GM19035 (cell line): ENCODE data around the gene BCAS3.

Source experiments
- ATAC-seq: cut with Tn5 transposase; IDR thresholded peaks from one replicate; pipeline ENCODE4 v1.9.1; 2021; ENCODE audit not compliant: unreplicated experiment

BCAS3 gene

GRCh38 chr17:61212655-61213054 is 535.0 kb downstream of the BCAS3 start:
- no peak for ATAC-seq

- no peak for ATAC-seq
Measured at GRCh38 chr17:61214753-61215152, 537.1 kb downstream of the BCAS3 start.

- no peak for ATAC-seq
Measured at GRCh38 chr17:61216066-61216465, 538.4 kb downstream of the BCAS3 start.

- no peak for ATAC-seq
Measured at GRCh38 chr17:61217878-61218437, 540.3 kb downstream of the BCAS3 start.

GRCh38 chr17:61218438-61218837 is 540.8 kb downstream of the BCAS3 start:
- ATAC-seq, result no peak

- no peak for ATAC-seq
Measured at GRCh38 chr17:61219460-61219859, 541.8 kb downstream of the BCAS3 start.

- no peak for ATAC-seq
Measured at GRCh38 chr17:61221181-61221580, 543.5 kb downstream of the BCAS3 start.

GRCh38 chr17:61221597-61222471 is 544.2 kb downstream of the BCAS3 start:
- ATAC-seq, result no peak

- no peak for ATAC-seq
Measured at GRCh38 chr17:61223725-61224124, 546.1 kb downstream of the BCAS3 start.

- ATAC-seq, result no peak
Measured at GRCh38 chr17:61225178-61225882, 547.7 kb downstream of the BCAS3 start.

GRCh38 chr17:61227866-61228265 is 550.2 kb downstream of the BCAS3 start:
- ATAC-seq, result no peak

GRCh38 chr17:61230461-61230860 is 552.8 kb downstream of the BCAS3 start:
- no peak for ATAC-seq

GRCh38 chr17:61230972-61231820 is 553.5 kb downstream of the BCAS3 start:
- ATAC-seq, result no peak

- ATAC-seq, result no peak
Measured at GRCh38 chr17:61232871-61233270, 555.2 kb downstream of the BCAS3 start.

- no peak for ATAC-seq
Measured at GRCh38 chr17:61233991-61234750, 556.5 kb downstream of the BCAS3 start.

- ATAC-seq, result no peak
Measured at GRCh38 chr17:61235001-61235826, 557.6 kb downstream of the BCAS3 start.

- no peak for ATAC-seq
Measured at GRCh38 chr17:61235827-61236197, 558.2 kb downstream of the BCAS3 start.

- ATAC-seq, result no peak
Measured at GRCh38 chr17:61237275-61237674, 559.6 kb downstream of the BCAS3 start.

GRCh38 chr17:61238455-61238933 is 560.8 kb downstream of the BCAS3 start:
- no peak for ATAC-seq
